HEK293T (cell line): Measurements from ENCODE around the gene GRM5.
"Not testable (repeated sequence)": the region's sequence is repeated elsewhere in the genome, so short reads cannot be mapped to it uniquely, and the experiment has no call there.

Experiments
- CTCF ChIA-PET: fragments of 350-600 bp; formaldehyde crosslinking; extraction: SDS; loops from one replicate; lab custom pipeline; 2021; ENCODE audit warnings: antibody characterized with exemption, inconsistent platforms; lab: Yijun Ruan, JAX
- POLR2A ChIA-PET: fragments of 350-600 bp; formaldehyde crosslinking; extraction: SDS; loops from one replicate; lab custom pipeline; 2020; ENCODE audit warnings: antibody characterized with exemption, inconsistent platforms; lab: Yijun Ruan, JAX
- DNase-seq: peaks from one replicate; pipeline ENCODE4 v3.0.0; 2012; ENCODE audit warnings: mixed read lengths; ENCODE audit errors: extremely low spot score
- ARNT ChIP-seq: fragments of 450-650 bp; IDR thresholded peaks from 2 replicates; pipeline ENCODE4 v1.6.1; 2017; ENCODE audit warnings: mild to moderate bottlenecking
- BHLHE40 ChIP-seq: fragments of 450-650 bp; IDR thresholded peaks from 2 replicates; pipeline ENCODE4 v1.6.1; 2016; ENCODE audit warnings: mild to moderate bottlenecking, moderate library complexity, borderline replicate concordance
- CTBP1 ChIP-seq: fragments of 450-650 bp; IDR thresholded peaks from 2 replicates; pipeline ENCODE4 v1.6.1; 2016; ENCODE audit warnings: borderline replicate concordance
- ELF4 ChIP-seq: fragments of 450-650 bp; IDR thresholded peaks from 2 replicates; pipeline ENCODE4 v1.6.1; 2017; ENCODE audit warnings: antibody characterized with exemption
- FOXA1 ChIP-seq: fragments of 450-650 bp; IDR thresholded peaks from 2 replicates; pipeline ENCODE4 v1.6.1; 2016; ENCODE audit warnings: mild to moderate bottlenecking
- FOXK2 ChIP-seq: fragments of 450-650 bp; IDR thresholded peaks from 2 replicates; pipeline ENCODE4 v1.6.1; 2016; ENCODE audit warnings: mild to moderate bottlenecking
- FOXM1 ChIP-seq: fragments of 450-650 bp; IDR thresholded peaks from 2 replicates; pipeline ENCODE4 v1.6.1; 2017; ENCODE audit warnings: mild to moderate bottlenecking, borderline replicate concordance
- HDGF ChIP-seq: fragments of 450-650 bp; IDR thresholded peaks from 2 replicates; pipeline ENCODE4 v1.6.1; 2017; ENCODE audit warnings: antibody characterized with exemption, borderline replicate concordance
- L3MBTL2 ChIP-seq: fragments of 450-650 bp; conservative IDR thresholded peaks from 2 replicates; pipeline ENCODE4 v1.6.1; 2016; ENCODE audit warnings: mild to moderate bottlenecking
- LEF1 ChIP-seq: fragments of 450-650 bp; IDR thresholded peaks from 2 replicates; pipeline ENCODE4 v1.6.1; 2017; ENCODE audit warnings: mild to moderate bottlenecking, borderline replicate concordance
- NFRKB ChIP-seq: fragments of 450-650 bp; IDR thresholded peaks from 2 replicates; pipeline ENCODE4 v1.6.1; 2016; ENCODE audit warnings: mild to moderate bottlenecking, moderate library complexity
- SP1 ChIP-seq: fragments of 450-650 bp; IDR thresholded peaks from 2 replicates; pipeline ENCODE4 v1.6.1; 2017
- SUZ12 ChIP-seq: fragments of 450-650 bp; IDR thresholded peaks from 2 replicates; pipeline ENCODE4 v1.6.1; 2016; ENCODE audit warnings: mild to moderate bottlenecking
- TARDBP ChIP-seq: fragments of 450-650 bp; IDR thresholded peaks from 2 replicates; pipeline ENCODE4 v1.6.1; 2016
- ZNF384 ChIP-seq: fragments of 450-650 bp; IDR thresholded peaks from 2 replicates; pipeline ENCODE4 v1.6.1; 2016
- TF ChIP-seq, protein P1 (sequence below): fragments of 450-650 bp; IDR thresholded peaks from 2 replicates; pipeline ENCODE4 v1.6.1; 2016

The GRM5 gene

GRCh38 chr11:88909500-88909899 lies 156.3 kb downstream of the GRM5 start:
- no peak for TF ChIP-seq ZNF384
- no peak for TF ChIP-seq SUZ12
- no peak for TF ChIP-seq TARDBP
- TF ChIP-seq FOXK2: no peak
- no peak for TF ChIP-seq FOXA1
- TF ChIP-seq ELF4: no peak
- TF ChIP-seq HDGF: no peak
- no peak for TF ChIP-seq NFRKB
- no peak for TF ChIP-seq CTBP1
- TF ChIP-seq ARNT: no peak
- TF ChIP-seq SP1: no peak
- TF ChIP-seq, protein P1, sequence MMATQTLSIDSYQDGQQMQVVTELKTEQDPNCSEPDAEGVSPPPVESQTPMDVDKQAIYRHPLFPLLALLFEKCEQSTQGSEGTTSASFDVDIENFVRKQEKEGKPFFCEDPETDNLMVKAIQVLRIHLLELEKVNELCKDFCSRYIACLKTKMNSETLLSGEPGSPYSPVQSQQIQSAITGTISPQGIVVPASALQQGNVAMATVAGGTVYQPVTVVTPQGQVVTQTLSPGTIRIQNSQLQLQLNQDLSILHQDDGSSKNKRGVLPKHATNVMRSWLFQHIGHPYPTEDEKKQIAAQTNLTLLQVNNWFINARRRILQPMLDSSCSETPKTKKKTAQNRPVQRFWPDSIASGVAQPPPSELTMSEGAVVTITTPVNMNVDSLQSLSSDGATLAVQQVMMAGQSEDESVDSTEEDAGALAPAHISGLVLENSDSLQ: no peak
- TF ChIP-seq FOXM1: no peak
- no peak for TF ChIP-seq BHLHE40
- TF ChIP-seq L3MBTL2: no peak
- no peak for TF ChIP-seq LEF1
- POLR2A ChIA-PET: no interaction called here
- no peak for DNase-seq
- CTCF ChIA-PET: no interaction called here

GRCh38 chr11:88901436-88901835 lies 164.3 kb downstream of the GRM5 start:
- POLR2A ChIA-PET, CTCF ChIA-PET, DNase-seq: not testable (repeated sequence)

GRCh38 chr11:88888855-88889254 lies 176.9 kb downstream of the GRM5 start:
- DNase-seq, CTCF ChIA-PET, POLR2A ChIA-PET: not testable (repeated sequence)

DNA sequence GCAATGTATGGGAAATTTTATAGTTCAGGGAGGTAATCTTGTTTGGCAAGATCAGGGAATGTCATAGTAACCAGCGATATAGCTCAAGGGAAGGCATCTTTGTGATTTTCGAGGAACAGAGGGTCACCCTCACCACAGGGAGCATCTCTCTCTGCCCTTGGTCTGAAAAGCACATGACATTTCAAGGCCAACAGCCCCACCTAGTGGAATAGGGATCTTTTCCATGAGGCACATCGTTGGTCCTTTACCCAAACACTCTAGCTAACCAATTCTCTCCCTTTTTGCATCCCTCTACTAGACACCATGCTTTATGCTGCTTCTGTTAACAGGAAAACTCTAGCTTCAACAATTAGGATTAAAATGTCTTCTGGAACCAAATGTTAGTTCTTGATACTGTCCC lies 179.0 kb downstream of the GRM5 start:
- TF ChIP-seq L3MBTL2 (no peak), LEF1 (no peak), FOXM1 (no peak), ELF4 (no peak), TARDBP (no peak), SUZ12 (no peak), SP1 (no peak), HDGF (no peak), CTBP1 (no peak), BHLHE40 (no peak), ARNT (no peak), FOXK2 (no peak), FOXA1 (no peak), NFRKB (no peak), ZNF384 (no peak)
- TF ChIP-seq, protein P1: no peak
- ChIA-PET POLR2A (no interaction called here), CTCF (interaction anchor here (1.2 kb wide), 1 partner anchor 34 kb away, joined by 3 read pairs; no protein-coding TSS in a partner anchor)
- DNase-seq: peak; percentile 48

- DNase-seq, CTCF ChIA-PET, POLR2A ChIA-PET: not testable (repeated sequence)
Observed at GRCh38 chr11:88882800-88883199, 183.0 kb downstream of the GRM5 start.

DNA sequence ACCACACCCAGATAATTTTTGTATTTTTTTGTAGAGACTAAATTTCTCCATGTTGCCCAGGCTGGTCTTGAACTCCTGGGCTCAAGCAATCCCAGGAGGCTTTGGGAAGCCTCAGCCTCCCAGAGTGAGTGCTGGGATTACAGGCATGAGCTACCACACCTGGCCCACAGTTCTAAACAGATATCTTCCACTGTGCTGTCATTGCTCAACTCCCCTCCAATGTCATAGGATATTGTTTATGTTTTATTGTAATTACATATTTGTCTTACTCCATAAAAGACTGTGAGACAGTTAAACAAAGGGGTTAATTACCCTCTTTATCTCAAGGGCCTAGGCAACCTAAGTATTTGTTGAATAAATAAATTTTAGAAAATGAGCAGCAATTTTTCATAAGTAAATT lies 204.2 kb downstream of the GRM5 start:
- TF ChIP-seq SUZ12 (no peak), NFRKB (no peak)
- TF ChIP-seq, protein P1: no peak
- no peak for DNase-seq
- ChIA-PET CTCF (no interaction called here), POLR2A (no interaction called here)

DNA sequence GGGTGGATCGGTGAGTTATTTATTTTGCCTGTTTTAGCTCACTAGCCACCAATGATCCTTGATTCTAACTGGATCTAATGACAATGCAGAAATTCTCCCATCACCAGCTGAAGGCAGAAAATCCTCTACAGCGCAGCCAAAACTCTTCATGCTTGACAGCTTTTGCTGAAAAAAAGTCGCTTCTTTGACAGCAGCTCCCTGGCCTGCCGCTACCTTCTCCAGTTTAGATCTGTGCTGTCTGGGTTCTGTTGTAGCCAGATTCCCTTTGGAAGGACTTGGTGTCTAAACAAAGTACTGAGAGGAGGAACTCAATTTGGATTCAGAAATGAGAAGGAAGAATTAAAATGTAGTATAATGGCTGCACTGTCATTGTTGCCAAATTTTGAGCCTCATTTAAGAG lies 205.4 kb downstream of the GRM5 start:
- CTCF ChIA-PET, POLR2A ChIA-PET, DNase-seq: not testable (repeated sequence)

DNA sequence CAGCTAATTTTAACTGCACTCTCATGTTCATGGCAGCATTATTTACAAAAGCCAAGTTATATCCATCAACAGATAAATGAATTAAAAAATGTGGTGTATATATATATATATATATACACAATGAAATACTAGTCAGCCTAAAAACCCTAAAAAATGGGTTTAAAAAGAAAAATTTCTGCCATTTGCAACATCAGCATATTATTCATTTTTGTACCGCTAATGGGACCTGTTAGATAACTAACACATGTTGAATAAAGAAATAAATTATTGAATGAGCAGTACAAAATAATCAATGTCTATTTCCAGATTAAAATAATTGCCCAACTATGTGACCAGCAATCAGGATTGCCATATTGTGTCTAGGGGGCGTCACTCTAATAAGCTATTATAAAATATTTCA lies 211.8 kb downstream of the GRM5 start:
- CTCF ChIA-PET: interaction anchor here (1.6 kb wide), 1 partner anchor 33 kb away, joined by 3 read pairs; no protein-coding TSS in a partner anchor
- POLR2A ChIA-PET, DNase-seq: not testable (repeated sequence)

DNA sequence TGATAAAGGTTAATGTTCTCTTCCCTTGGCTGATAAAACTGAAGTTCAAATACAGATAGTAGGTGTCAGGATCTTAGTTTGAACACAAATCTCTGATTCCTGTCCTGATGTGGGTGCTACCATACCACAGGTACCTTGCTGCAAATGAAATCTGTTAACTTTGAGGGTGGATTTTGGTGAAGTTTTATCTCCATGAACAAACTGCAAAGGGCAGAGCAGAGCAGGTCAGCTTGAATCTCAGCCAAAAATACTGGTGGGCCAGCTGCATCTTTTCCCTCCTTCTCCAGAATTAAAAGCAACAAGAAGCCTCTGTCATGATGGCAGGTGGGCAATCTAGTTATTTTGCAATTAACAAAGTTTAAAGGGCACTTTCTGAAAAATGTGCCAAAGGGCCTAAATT lies 214.2 kb downstream of the GRM5 start:
- CTCF ChIA-PET: not testable (repeated sequence)

DNA sequence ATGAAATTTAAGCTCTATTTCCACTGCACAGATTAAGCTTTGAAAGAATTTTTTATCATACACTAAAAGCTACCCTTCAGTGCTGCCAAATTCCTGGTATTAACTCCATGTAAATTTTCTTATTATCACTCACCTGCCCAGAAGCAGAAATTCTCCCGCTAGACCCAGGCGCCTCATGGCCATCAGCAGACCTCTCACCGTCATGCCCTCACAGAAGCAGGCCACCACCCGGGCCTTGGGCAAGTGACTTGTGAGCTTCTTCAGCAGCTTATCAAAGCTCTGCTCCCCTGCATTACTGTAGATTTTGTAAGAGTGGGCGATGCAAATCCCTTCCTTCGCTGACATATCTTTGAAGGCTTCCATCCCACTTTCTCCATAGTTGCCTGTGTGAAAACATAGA lies 216.0 kb downstream of the GRM5 start:
- POLR2A ChIA-PET, CTCF ChIA-PET, DNase-seq: not testable (repeated sequence)

More for the DNA sequence above, 214.2 kb downstream of the GRM5 start:
- POLR2A ChIA-PET, DNase-seq: not testable (repeated sequence)
